Thoracic aorta (tissue), 2 donors: ENCODE results near the gene GBA2. TPM values are rescaled to one million over a fixed set of nuclear protein-coding genes. Genes with fewer than 3 reads are reported as not detected.

Source experiments
- ATAC-seq: fragments of 150-250 bp; one replicate; pipeline ENCODE4 v1.8.0; 2017; ENCODE audit warnings: low read depth; ENCODE audit not compliant: insufficient number of reproducible peaks, low FRiP score
- DNase-seq: peaks from one replicate; pipeline ENCODE4 v3.0.0-alpha.2; 2020; ENCODE audit warnings: low spot score
- H3K27ac ChIP-seq, 2 donors: fragments of 200-600 bp; sonication (generic); 1 replicate in 1 of 2; 2 replicates in 1 of 2; pipeline ENCODE4 v1.5.1; 2016; ENCODE audit warnings: mild to moderate bottlenecking in 2 of 2, moderate library complexity in 2 of 2
- H3K27me3 ChIP-seq: fragments of 200-600 bp; sonication (generic); replicated peaks from 2 replicates; pipeline ENCODE4 v1.6.0; 2016; ENCODE audit warnings: mild to moderate bottlenecking; ENCODE audit not compliant: insufficient read depth
- H3K36me3 ChIP-seq: fragments of 200-600 bp; sonication (generic); one replicate; pipeline ENCODE4 v1.5.1; 2016
- H3K4me1 ChIP-seq, 2 donors: fragments of 200-600 bp; sonication (generic); 1 replicate in 1 of 2; 2 replicates in 1 of 2; pipeline versions ENCODE4 v1.5.1 to v1.6.0; 2016; ENCODE audit warnings: low read depth in 2 of 2, mild to moderate bottlenecking in 1 of 2; ENCODE audit not compliant: control insufficient read depth in 1 of 2
- H3K4me3 ChIP-seq: fragments of 200-600 bp; sonication (generic); 2 replicates; pipeline ENCODE4 v1.5.1; 2016; ENCODE audit warnings: mild to moderate bottlenecking
- H3K9me3 ChIP-seq: fragments of 200-600 bp; sonication (generic); 2 replicates; pipeline ENCODE4 v1.5.1; 2016
- total RNA-seq, 2 donors: library from RNA; depleted of rRNA; stranded (reverse); fragments of >200 nt; gene quantifications; one replicate each; pipeline versions ENCODE4 v1.1.0 to v1.2.3, GENCODE V29; 2016
- TF ChIP-seq, protein P1 (sequence below): fragments of 200-600 bp; sonication (generic); IDR thresholded peaks from one replicate; pipeline ENCODE4 v1.5.1; 2019; ENCODE audit warnings: antibody characterized with exemption

The GBA2 gene
- total RNA-seq, 2 donors from 2014 or later = 75.8 to 115 TPM

DNA sequence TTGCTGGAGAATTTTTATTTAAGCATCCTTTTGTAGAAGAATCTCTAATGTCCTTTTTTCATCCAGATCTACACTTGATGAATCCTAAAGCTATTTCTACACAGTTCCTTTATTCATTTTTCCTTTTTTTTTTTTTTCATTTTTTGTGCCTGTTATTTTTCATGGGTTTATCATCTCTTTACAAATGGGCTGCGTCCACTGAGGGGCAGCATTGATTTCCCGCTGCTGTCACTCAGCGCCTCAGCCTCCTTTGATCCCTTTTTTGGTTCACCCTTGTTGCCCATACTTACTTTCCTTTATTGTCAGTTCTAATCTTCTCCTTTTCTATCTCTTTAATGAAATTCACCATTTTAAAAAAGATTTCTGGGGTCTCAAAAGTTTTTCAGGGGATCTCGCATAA lies 10.8 kb upstream of the GBA2 start:
- Histone ChIP-seq H3K27ac (peak overlapping the region in 1 of 2 donors; percentile 21), H3K4me1 (peaks cover 20 to 51% of the 10 kb centered on the region in 2 donors), H3K4me3 (no peak overlapping the region), H3K27me3 (no peaks in the 10 kb centered on the region), H3K9me3 (no peaks in the 10 kb centered on the region), H3K36me3 (no peaks in the 10 kb centered on the region)
- DNase-seq = no peak
- ATAC-seq = no peak
- TF ChIP-seq, protein P1, sequence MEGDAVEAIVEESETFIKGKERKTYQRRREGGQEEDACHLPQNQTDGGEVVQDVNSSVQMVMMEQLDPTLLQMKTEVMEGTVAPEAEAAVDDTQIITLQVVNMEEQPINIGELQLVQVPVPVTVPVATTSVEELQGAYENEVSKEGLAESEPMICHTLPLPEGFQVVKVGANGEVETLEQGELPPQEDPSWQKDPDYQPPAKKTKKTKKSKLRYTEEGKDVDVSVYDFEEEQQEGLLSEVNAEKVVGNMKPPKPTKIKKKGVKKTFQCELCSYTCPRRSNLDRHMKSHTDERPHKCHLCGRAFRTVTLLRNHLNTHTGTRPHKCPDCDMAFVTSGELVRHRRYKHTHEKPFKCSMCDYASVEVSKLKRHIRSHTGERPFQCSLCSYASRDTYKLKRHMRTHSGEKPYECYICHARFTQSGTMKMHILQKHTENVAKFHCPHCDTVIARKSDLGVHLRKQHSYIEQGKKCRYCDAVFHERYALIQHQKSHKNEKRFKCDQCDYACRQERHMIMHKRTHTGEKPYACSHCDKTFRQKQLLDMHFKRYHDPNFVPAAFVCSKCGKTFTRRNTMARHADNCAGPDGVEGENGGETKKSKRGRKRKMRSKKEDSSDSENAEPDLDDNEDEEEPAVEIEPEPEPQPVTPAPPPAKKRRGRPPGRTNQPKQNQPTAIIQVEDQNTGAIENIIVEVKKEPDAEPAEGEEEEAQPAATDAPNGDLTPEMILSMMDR = no peak

DNA sequence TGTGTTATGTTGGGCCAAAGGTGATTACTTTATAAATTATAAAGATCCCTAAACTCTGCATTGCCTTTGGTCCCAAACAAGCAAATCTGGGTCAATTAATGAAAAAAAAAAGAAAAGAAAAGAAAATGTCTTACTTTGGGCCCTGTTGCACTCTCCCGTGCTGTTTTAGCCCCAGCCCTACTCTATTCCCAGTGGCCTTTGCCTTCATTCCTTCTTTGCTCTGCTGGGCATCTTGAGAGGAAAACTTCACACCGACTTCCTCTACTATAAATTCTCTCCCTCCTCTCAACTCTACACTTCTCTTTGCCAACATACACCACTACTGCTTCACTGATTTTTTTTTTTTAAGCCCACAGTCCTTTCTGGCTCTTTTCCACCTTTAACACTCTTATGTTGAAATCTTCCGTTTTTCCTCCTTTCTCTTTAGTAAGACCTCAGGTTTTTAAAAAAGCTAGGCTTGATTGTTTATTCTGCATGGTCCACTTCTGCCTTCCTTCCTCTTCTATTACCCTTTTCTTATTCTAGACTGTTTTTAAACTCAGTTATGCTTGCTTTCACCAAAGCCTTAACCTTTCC lies 9.5 kb upstream of the GBA2 start:
- Histone ChIP-seq H3K27me3 (no peaks in the 10 kb centered on the region), H3K4me3 (peak overlapping the region; percentile 80), H3K27ac (peak overlapping the region; percentile 63 to 96), H3K36me3 (peaks cover 2% of the 10 kb centered on the region), H3K9me3 (no peaks in the 10 kb centered on the region), H3K4me1 (peaks cover 20 to 51% of the 10 kb centered on the region in 2 donors)
- TF ChIP-seq, protein P1 = no peak
- ATAC-seq (no peak), DNase-seq (no peak)

DNA sequence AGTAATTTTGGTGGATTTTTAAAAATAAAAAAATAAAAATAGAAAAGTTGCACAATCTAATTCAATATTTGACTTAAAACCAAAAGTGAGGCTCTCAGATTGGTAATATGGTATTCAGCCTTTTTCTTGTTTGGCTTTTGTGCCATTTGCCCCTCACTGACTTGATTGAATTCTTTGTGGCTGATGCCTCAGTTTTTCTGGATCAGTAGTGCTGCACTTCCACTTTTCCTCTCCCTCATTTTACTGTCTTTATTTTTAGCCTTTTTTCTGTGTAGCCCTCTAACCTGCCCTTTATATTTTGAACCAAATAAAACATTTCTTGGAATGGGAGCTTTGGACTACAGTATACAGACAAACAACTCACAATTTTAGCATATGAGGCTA lies 8.9 kb upstream of the GBA2 start:
- H3K36me3 ChIP-seq = peaks cover 9% of the 10 kb centered on the region
- H3K27me3 ChIP-seq = no peaks in the 10 kb centered on the region
- peak overlapping the region; percentile 89 to 96 for H3K27ac ChIP-seq
- ATAC-seq = no peak
- peaks cover 20 to 51% of the 10 kb centered on the region in 2 donors for H3K4me1 ChIP-seq
- TF ChIP-seq, protein P1 = no peak
- no peak for DNase-seq
- peak overlapping the region; percentile 80 for H3K4me3 ChIP-seq
- H3K9me3 ChIP-seq = no peaks in the 10 kb centered on the region

DNA sequence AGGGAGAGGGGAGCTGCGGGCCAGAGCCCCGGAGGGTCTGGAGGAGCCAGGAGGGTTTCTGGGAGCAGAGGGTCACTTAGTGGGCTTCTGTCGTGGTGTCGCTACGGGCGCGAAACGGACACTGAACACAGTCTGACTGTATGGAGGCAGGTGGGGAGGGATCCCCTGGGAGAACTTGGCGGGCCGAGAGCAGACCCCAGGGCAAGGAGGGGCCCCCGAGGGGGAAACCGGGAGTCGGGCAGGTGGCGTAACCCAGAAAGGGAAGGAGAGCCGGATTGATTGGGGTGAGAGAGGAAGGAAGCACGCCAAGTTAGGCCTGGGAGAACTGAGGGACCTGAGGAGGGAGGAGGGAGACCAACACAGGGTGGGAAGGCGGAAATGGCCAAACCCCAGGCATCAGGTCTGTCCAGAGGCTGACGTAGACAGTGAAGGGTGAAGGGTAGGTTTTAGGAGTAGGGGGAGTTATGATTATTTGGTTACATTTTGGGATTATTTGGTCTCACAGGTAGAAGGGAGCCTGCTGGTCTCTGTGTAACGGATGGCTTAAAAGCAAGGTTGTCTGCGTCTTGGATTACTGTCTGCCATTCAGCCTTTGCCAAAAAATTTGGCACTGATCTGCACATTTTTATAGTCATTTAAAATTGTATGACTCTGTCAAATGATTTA lies 8.3 kb upstream of the GBA2 start:
- H3K27me3 ChIP-seq = no peaks in the 10 kb centered on the region
- TF ChIP-seq, protein P1 = no peak
- no peak for ATAC-seq
- peaks cover 20 to 51% of the 10 kb centered on the region in 2 donors for H3K4me1 ChIP-seq
- peak overlapping the region; percentile 80 for H3K4me3 ChIP-seq
- no peaks in the 10 kb centered on the region for H3K9me3 ChIP-seq
- peaks cover 14% of the 10 kb centered on the region for H3K36me3 ChIP-seq
- H3K27ac ChIP-seq = peak overlapping the region; percentile 89 to 96
- no peak for DNase-seq

DNA sequence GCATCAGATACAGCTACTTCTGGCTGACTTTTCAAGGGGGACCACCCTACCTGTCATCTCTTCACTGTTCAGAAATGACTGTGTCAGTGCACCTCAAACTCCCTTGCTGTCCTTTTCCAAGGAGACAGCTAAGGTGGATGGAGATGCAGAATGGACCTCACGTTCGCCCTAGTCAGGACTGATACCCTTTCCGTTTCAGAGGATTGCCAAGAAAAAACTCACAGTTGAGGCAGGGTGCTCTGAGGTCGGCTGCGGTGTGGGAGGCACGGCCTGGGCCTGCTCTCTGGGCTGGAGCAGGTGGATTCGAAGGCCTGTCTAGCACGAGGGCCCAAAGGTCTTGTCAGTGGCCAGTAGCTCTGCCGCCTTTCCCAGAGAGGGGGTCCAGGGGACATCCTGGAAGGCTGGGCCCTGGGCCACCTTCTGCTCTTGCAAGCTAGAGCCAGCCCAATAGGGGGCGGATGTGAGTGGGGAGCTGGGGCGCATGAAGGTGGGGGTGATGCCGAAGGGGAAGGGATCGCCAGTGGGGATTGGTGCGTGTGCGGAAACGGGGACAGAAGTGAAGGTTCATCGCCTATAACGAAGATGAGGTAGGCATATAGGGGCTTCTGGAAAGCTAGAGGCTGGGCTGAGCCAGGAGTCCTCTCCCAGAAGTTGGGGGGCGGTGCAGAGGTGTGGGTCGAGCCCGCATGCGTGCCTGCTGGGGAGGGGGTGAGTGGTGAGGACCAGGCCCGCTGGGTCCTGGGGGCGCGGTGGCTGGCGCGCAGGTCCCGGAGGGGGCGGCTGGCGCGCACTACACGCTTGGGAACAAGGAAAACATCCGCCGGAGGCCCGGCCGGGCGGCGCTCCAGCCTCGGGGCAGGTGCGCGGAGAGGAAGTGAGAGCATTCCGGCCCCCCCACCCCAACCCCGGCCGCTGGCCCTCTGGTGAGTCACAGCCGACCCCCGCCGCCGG lies 7.5 kb upstream of the GBA2 start:
- Histone ChIP-seq H3K36me3 (peaks cover 22% of the 10 kb centered on the region), H3K9me3 (no peaks in the 10 kb centered on the region), H3K4me3 (peak overlapping the region; percentile 80), H3K27me3 (no peaks in the 10 kb centered on the region), H3K4me1 (peaks cover 20 to 50% of the 10 kb centered on the region in 2 donors), H3K27ac (peak overlapping the region; percentile 89 to 96)
- TF ChIP-seq, protein P1 = peak; percentile 40
- DNase-seq (no peak), ATAC-seq (no peak)
